ENCODE data around the gene EPO.

GRCh38 chr7:100735730-100736129 is 15.5 kb downstream of the EPO start:
- no peak for TF ChIP-seq CTCF (IDR thresholded peaks at IDR 0.05)
- no peak for TF ChIP-seq POLR2A (IDR thresholded peaks at IDR 0.05)

All from body of pancreas (tissue), 4 donors.